Spleen (tissue), 11 donors: Measurements from ENCODE around the gene SKIC8. TPM values are rescaled to one million over a fixed set of nuclear protein-coding genes. Genes with fewer than 3 reads are reported as not detected.
A peak's percentile ranks its signal among the peaks of the same experiment; 100 is the strongest.

ENCODE experiments used
- DNase-seq: peaks from one replicate; pipeline ENCODE4 v3.0.0-alpha.2; 2020
- H3K27ac ChIP-seq, 8 donors: fragments of 200-600 bp; sonication (generic) in 7 of 8; 1 replicate in 4 of 8; 2 replicates in 4 of 8; pipeline versions ENCODE4 v1.5.0 to v1.8.0; 2016 to 2021; ENCODE audit warnings: inconsistent platforms in 4 of 8, mild to moderate bottlenecking in 4 of 8, moderate library complexity in 1 of 8
- H3K27me3 ChIP-seq, 7 donors: fragments of 200-600 bp; sonication (generic) in 6 of 7; replicated peaks in 1 of 7; 1 replicate in 4 of 7; 2 replicates in 3 of 7; pipeline versions ENCODE4 v1.5.0 to v1.8.0; 2016 to 2021; ENCODE audit warnings: inconsistent platforms in 3 of 7, mild to moderate bottlenecking in 1 of 7
- H3K36me3 ChIP-seq, 6 donors: fragments of 200-600 bp; sonication (generic) in 5 of 6; 1 replicate in 4 of 6; 2 replicates in 2 of 6; pipeline versions ENCODE4 v1.5.0 to v1.8.0; 2016 to 2021; ENCODE audit warnings: inconsistent platforms in 2 of 6
- H3K4me1 ChIP-seq, 6 donors: fragments of 200-600 bp; sonication (generic) in 5 of 6; 1 replicate in 3 of 6; 2 replicates in 3 of 6; pipeline versions ENCODE4 v1.5.0 to v1.8.0; 2016 to 2021; ENCODE audit warnings: inconsistent platforms in 3 of 6
- H3K4me3 ChIP-seq, 8 donors: fragments of 200-600 bp; sonication (generic) in 7 of 8; 1 replicate in 4 of 8; 2 replicates in 4 of 8; pipeline versions ENCODE4 v1.5.0 to v1.8.0; 2016 to 2021; ENCODE audit warnings: inconsistent platforms in 4 of 8, mild to moderate bottlenecking in 4 of 8, moderate library complexity in 2 of 8
- H3K9me3 ChIP-seq, 8 donors: fragments of 200-600 bp; sonication (generic) in 7 of 8; 1 replicate in 4 of 8; 2 replicates in 4 of 8; pipeline versions ENCODE4 v1.5.0 to v1.8.0; 2016 to 2021; ENCODE audit warnings: inconsistent platforms in 4 of 8
- POLR2A ChIP-seq, 3 donors: fragments of 450-650 bp; IDR thresholded peaks; one replicate each; pipeline ENCODE4 v1.5.1; 2017; ENCODE audit warnings: antibody characterized with exemption in 3 of 3, mild to moderate bottlenecking in 1 of 3
- POLR2AphosphoS5 ChIP-seq, 3 donors: sonication (generic); formaldehyde crosslinking; IDR thresholded peaks; one replicate each; pipeline ENCODE4 v1.5.1; 2017; ENCODE audit warnings: antibody characterized with exemption in 3 of 3
- WGBS, 5 donors: extraction: QIAGEN DNeasy Blood & Tissue Kit in 3 of 5; methylation state at CpG; one replicate each; pipeline versions ENCODE4 v1.1.5 to v1.1.7; 2013 to 2018; 5-methylcytosine and 5-hydroxymethylcytosine counted together
- intact Hi-C: fragments of 100-400 bp; cut with DNase I; formaldehyde crosslinking; loops from one replicate; pipeline ENCODE4 v1.15.0; 2023; ENCODE audit warnings: low total_unique reads
- polyA plus RNA-seq, 3 donors: library from polyadenylated mRNA; stranded (reverse); fragments of 200-250 nt; gene quantifications; one replicate each; pipeline ENCODE4 v1.2.1, GENCODE V29; 2013
- small RNA-seq, 4 donors: library from RNA; depleted of rRNA; stranded (forward); fragments of <200 nt; gene quantifications; one replicate each; pipeline ENCODE3, GENCODE V24; 2016
- total RNA-seq, 7 donors: library from RNA; depleted of rRNA in 3 of 7; stranded (reverse); fragments of >200 nt in 3 of 7; fragmentation: NEBNext Ultra II Directional in 4 of 7; extraction: Animal tissue kit (Norgen Biotek cat#: 25700) in 4 of 7; gene quantifications; one replicate each; pipeline versions ENCODE4 v1.1.0 to v1.2.1, GENCODE V29; 2016 to 2021
- TF ChIP-seq, protein P1 (sequence below), 11 experiments: fragments of 200-600 bp in 7 of 11; fragments of 450-650 bp in 4 of 11; sonication (generic) in 4 of 11; IDR thresholded peaks in 8 of 11; conservative IDR thresholded peaks in 3 of 11; 1 replicate in 7 of 11; 2 replicates in 4 of 11; pipeline versions ENCODE4 v1.4.0 to v1.8.0; 2016 to 2021; ENCODE audit warnings: antibody characterized with exemption in 11 of 11, inconsistent platforms in 4 of 11, mild to moderate bottlenecking in 1 of 11
- donor health status: healthy with polysubstance abuse.
- donor health status: DM: no; HTN: no; CAD: no; lungs with moderate emphysema.
- donor health status: DM: no; HTN: no; CAD: no.
- donor health status: Bipolar disorder and iron deficiency.
- donor health status: healthy.
- donor health status: DM: no; HTN: no; CAD: no.
- donor health status: DM: yes; HTN: yes; CAD: no.

SKIC8 gene
- total and polyA plus RNA-seq, 10 donors = 33.3 to 60.6 (median 41.7) TPM

GRCh38 chr15:78234515-78235040 lies 64.8 kb downstream of the SKIC8 start, which contains the start of gene ACSBG1:
Gene ACSBG1, minus strand, starts transcription at chr15:78234565. Its CDS starts 64 bp downstream, at chr15:78234501.
- no peak for TF ChIP-seq POLR2A (IDR thresholded peaks at IDR 0.05)
- TF ChIP-seq, protein P1, sequence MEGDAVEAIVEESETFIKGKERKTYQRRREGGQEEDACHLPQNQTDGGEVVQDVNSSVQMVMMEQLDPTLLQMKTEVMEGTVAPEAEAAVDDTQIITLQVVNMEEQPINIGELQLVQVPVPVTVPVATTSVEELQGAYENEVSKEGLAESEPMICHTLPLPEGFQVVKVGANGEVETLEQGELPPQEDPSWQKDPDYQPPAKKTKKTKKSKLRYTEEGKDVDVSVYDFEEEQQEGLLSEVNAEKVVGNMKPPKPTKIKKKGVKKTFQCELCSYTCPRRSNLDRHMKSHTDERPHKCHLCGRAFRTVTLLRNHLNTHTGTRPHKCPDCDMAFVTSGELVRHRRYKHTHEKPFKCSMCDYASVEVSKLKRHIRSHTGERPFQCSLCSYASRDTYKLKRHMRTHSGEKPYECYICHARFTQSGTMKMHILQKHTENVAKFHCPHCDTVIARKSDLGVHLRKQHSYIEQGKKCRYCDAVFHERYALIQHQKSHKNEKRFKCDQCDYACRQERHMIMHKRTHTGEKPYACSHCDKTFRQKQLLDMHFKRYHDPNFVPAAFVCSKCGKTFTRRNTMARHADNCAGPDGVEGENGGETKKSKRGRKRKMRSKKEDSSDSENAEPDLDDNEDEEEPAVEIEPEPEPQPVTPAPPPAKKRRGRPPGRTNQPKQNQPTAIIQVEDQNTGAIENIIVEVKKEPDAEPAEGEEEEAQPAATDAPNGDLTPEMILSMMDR (IDR thresholded peaks at IDR 0.05 in 8 of 11, conservative IDR thresholded peaks at IDR 0.05 in 3 of 11) = no peak
- TF ChIP-seq POLR2AphosphoS5 (IDR thresholded peaks at IDR 0.05) = no peak
- H3K36me3 ChIP-seq = no peaks in the 10 kb centered on the region
- no peaks in the 10 kb centered on the region for H3K4me1 ChIP-seq
- no peak within 1 kb of the TSS for H3K4me3 ChIP-seq
- H3K9me3 ChIP-seq = no peaks in the 10 kb centered on the region
- H3K27ac ChIP-seq = no peak within 1 kb of the TSS
- intact Hi-C loops = no loop called here
- peak; percentile 31 for DNase-seq
- 37 to 65% (median 50%) methylated on average over 6 of the region's 6 CpGs for WGBS, 5 donors
- peaks cover 0 to 20% (median 0%) of the 10 kb centered on the region in 7 donors for H3K27me3 ChIP-seq

DNA sequence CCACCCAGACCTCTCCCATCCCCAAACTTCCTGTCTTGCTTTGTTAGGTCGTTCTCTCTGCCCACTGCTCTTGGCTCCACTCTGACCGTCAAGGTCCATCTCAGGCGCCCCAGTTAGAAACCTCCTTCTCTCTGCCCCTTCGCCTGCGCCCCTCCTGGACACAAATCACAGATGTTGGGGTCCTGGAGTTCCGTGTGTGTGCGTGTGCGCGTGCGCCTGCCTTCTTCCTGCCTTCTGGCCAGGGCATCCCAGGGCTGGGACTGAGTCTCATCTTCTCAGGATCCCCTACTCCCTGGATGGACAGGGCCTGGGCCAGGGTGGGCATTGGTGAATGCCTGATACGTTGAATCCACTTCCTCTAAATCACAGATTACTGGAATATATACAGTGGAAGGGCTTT lies 65.9 kb downstream of the SKIC8 start:
- H3K4me1 ChIP-seq = no peaks in the 10 kb centered on the region
- no peaks in the 10 kb centered on the region for H3K9me3 ChIP-seq
- TF ChIP-seq, protein P1 (IDR thresholded peaks at IDR 0.05 in 8 of 11, conservative IDR thresholded peaks at IDR 0.05 in 3 of 11) = no peak
- TF ChIP-seq POLR2AphosphoS5 (IDR thresholded peaks at IDR 0.05) (no peak), POLR2A (IDR thresholded peaks at IDR 0.05) (no peak)
- H3K27me3 ChIP-seq = peaks cover 0 to 20% (median 0%) of the 10 kb centered on the region in 7 donors
- no peak overlapping the region for H3K4me3 ChIP-seq
- WGBS, 5 donors = 69 to 75% (median 71%) methylated on average over 11 of the region's 11 CpGs
- DNase-seq = peak; percentile 34
- no peaks in the 10 kb centered on the region for H3K36me3 ChIP-seq
- no peak overlapping the region for H3K27ac ChIP-seq
- intact Hi-C loops = no loop called here

Small RNA genes lying within 50 kb of the gene (small RNA-seq; reads per million reads assigned to genes)
- gene AC090607.5 = 0 reads per million in 4 donors

Other genes with a start within 250 kb of the SKIC8 start
- 100 to 1,000 TPM in 5 of 7 donors, 10 to 100 TPM in 2; 88.7 to 131 (median 106) TPM for gene TBC1D2B, start 221.9 kb downstream of the SKIC8 start, total RNA-seq
- gene TBC1D2B, start 221.9 kb downstream of the SKIC8 start, polyA plus RNA-seq = 10 to 100 TPM in 2 of 3 donors, 1 to 10 TPM in 1; 9.4 to 19.4 (median 10.0) TPM
- not detected for gene SH2D7, start 207.0 kb downstream of the SKIC8 start, total RNA-seq
- gene SH2D7, start 207.0 kb downstream of the SKIC8 start, polyA plus RNA-seq = not detected
- gene CIB2, start 168.2 kb downstream of the SKIC8 start, total RNA-seq = 1 to 10 TPM; 1.0 to 5.0 (median 3.5) TPM
- 1 to 10 TPM; 1.7 to 3.2 (median 3.1) TPM for gene CIB2, start 168.2 kb downstream of the SKIC8 start, polyA plus RNA-seq
- 10 to 100 TPM; 63.9 to 90.7 (median 74.0) TPM for gene IDH3A, start 150.2 kb downstream of the SKIC8 start, total RNA-seq
- gene IDH3A, start 150.2 kb downstream of the SKIC8 start, polyA plus RNA-seq = 10 to 100 TPM; 27.6 to 36.5 (median 31.7) TPM
- under 1 TPM in 3 of 7 donors, not detected in 4; 0.16 to 0.26 (median 0.23) TPM for gene ACSBG1, start 65.0 kb downstream of the SKIC8 start, total RNA-seq
- gene ACSBG1, start 65.0 kb downstream of the SKIC8 start, polyA plus RNA-seq = under 1 TPM; 0.19 to 0.33 (median 0.28) TPM
- gene DNAJA4, start 35.0 kb downstream of the SKIC8 start, total RNA-seq = 10 to 100 TPM; 12.7 to 51.7 (median 18.1) TPM
- gene DNAJA4, start 35.0 kb downstream of the SKIC8 start, polyA plus RNA-seq = 10 to 100 TPM in 1 of 3 donors, 1 to 10 TPM in 2; 6.0 to 10.5 (median 7.2) TPM
- 100 to 1,000 TPM in 1 of 7 donors, 10 to 100 TPM in 6; 18.7 to 159 (median 30.8) TPM for gene CRABP1, start 40.7 kb upstream of the SKIC8 start, total RNA-seq
- gene CRABP1, start 40.7 kb upstream of the SKIC8 start, polyA plus RNA-seq = 10 to 100 TPM in 1 of 3 donors, 1 to 10 TPM in 2; 3.5 to 29.1 (median 6.3) TPM
- 10 to 100 TPM; 49.9 to 92.6 (median 71.9) TPM for gene IREB2, start 138.6 kb upstream of the SKIC8 start, total RNA-seq
- gene IREB2, start 138.6 kb upstream of the SKIC8 start, polyA plus RNA-seq = 10 to 100 TPM in 1 of 3 donors, 1 to 10 TPM in 2; 8.6 to 15.0 (median 9.6) TPM
- 1 to 10 TPM; 1.5 to 4.7 (median 2.5) TPM for gene HYKK, start 208.0 kb upstream of the SKIC8 start, total RNA-seq
- gene HYKK, start 208.0 kb upstream of the SKIC8 start, polyA plus RNA-seq = 1 to 10 TPM; 1.1 to 1.5 (median 1.2) TPM
- 100 to 1,000 TPM in 6 of 7 donors, 10 to 100 TPM in 1; 99.0 to 128 (median 110) TPM for gene PSMA4, start 240.8 kb upstream of the SKIC8 start, total RNA-seq
- gene PSMA4, start 240.8 kb upstream of the SKIC8 start, polyA plus RNA-seq = 100 to 1,000 TPM; 176 to 243 (median 207) TPM